Bronchial epithelial cell (primary cell): ENCODE results near the gene CDH2. TPM values are rescaled to one million over a fixed set of nuclear protein-coding genes. Genes with fewer than 3 reads are reported as not detected.
A peak's percentile ranks its signal among the peaks of the same experiment; 100 is the strongest.

Source experiments
- DNase-seq: peaks from one replicate; pipeline ENCODE4 v3.0.0-alpha.2; 2010; ENCODE audit warnings: low read depth
- FAIRE-seq: peaks from 2 replicates; lab custom pipeline; 2011; peaks lifted over from hg19 to GRCh38; lab: Jason Lieb, UNC
- H3K27me3 ChIP-seq: 2 replicates; pipeline ENCODE4 v1.5.1; 2011; ENCODE audit warnings: low read length; ENCODE audit not compliant: control insufficient read depth, insufficient read depth
- H3K36me3 ChIP-seq: 2 replicates; pipeline ENCODE4 v1.5.1; 2011; ENCODE audit warnings: low read length; ENCODE audit not compliant: control insufficient read depth, insufficient read depth
- H3K4me3 ChIP-seq: 2 replicates; pipeline ENCODE4 v1.5.1; 2011; ENCODE audit warnings: mild to moderate bottlenecking, low read depth, low read length, control low read depth
- total RNA-seq: library from RNA; depleted of rRNA; stranded (reverse); fragments of >200 nt; gene quantifications from 2 replicates; pipeline ENCODE4 v1.2.1, GENCODE V29; 2014
- TF ChIP-seq, protein P1 (sequence below): IDR thresholded peaks from 2 replicates; pipeline ENCODE4 v1.5.1; 2011; ENCODE audit warnings: mild to moderate bottlenecking, moderate library complexity, low read length, control low read depth, inconsistent platforms; ENCODE audit not compliant: insufficient read depth, severe bottlenecking

Gene CDH2
- total RNA-seq, 1 donor from 2014 or later, result 0.79 TPM

DNA sequence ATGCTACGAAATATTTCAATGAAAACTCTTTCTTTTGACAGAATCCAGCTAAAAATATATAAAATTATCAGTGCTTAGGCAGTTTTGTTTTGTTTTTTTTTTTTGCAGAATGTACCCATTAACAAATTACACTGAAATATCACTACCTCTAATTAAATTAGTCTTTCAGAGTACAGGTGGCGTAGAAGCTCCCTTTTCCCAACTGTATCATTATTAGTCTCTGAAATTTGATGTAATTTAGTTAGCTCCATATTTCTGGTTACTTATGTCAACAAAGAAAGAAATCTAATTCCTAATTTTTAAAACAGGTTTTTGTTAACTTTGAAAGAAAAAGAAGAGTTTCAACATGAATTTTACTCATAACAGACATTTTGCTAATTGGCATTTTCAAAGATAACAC is 149.2 kb downstream of the CDH2 start:
- Histone ChIP-seq H3K4me3 (no peak overlapping the region), H3K27me3 (no peaks in the 10 kb centered on the region), H3K36me3 (no peaks in the 10 kb centered on the region)
- TF ChIP-seq, protein P1, sequence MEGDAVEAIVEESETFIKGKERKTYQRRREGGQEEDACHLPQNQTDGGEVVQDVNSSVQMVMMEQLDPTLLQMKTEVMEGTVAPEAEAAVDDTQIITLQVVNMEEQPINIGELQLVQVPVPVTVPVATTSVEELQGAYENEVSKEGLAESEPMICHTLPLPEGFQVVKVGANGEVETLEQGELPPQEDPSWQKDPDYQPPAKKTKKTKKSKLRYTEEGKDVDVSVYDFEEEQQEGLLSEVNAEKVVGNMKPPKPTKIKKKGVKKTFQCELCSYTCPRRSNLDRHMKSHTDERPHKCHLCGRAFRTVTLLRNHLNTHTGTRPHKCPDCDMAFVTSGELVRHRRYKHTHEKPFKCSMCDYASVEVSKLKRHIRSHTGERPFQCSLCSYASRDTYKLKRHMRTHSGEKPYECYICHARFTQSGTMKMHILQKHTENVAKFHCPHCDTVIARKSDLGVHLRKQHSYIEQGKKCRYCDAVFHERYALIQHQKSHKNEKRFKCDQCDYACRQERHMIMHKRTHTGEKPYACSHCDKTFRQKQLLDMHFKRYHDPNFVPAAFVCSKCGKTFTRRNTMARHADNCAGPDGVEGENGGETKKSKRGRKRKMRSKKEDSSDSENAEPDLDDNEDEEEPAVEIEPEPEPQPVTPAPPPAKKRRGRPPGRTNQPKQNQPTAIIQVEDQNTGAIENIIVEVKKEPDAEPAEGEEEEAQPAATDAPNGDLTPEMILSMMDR, result no peak
- DNase-seq (no peak), FAIRE-seq (no peak)

DNA sequence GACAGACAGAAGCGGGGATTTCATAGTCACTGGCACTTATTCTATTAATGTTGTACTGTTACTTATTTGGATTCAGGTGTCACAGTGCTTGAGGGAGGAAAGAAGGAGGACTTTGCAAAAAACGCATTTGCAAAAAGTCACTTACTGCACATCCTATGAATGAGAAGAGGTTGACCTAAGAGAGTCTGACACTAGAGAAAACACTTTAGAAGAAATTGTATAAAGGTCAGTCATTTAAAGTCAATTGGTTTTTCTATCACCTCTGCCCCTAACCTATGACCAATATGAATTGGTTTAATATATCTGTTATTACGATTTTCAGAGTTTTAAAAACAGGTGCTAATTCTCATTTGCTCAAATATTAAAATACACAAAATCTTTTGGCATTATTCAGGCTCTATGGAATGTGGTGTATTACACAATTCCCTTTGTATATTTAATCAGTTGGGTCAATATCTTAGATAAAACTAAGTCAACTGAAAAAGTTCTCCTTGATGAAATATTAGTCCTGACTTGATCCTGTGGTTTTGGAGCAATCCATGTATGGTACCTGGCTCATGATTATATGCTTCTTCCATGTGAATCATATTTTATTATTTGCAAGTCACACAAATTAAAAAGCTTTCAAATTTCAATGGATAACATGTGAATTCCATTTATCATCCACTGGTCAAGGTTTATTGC is 157.4 kb downstream of the CDH2 start:
- DNase-seq (peak; percentile 93), FAIRE-seq (no peak)
- H3K4me3 ChIP-seq, result no peak overlapping the region
- H3K27me3 ChIP-seq, result no peaks in the 10 kb centered on the region
- TF ChIP-seq, protein P1, result no peak
- H3K36me3 ChIP-seq, result no peaks in the 10 kb centered on the region

DNA sequence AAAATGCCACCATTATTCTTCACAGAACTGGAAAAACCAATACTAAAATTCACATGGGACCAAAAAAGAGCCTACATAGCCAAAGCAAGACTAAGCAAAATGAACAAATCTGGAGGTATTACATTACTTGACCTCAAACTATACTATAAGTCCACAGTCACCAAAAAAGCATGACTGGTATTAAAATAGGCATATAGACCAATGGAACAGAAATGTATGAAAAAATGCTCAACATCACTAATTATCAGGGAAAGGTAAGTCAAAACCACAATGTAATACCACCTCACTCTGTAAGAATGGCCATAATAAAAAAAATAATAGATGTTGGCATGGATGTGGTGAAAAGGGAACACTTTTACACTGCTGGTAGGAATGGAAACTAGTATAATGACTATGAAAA is 158.6 kb downstream of the CDH2 start:
- FAIRE-seq (no peak), DNase-seq (no peak)

DNA sequence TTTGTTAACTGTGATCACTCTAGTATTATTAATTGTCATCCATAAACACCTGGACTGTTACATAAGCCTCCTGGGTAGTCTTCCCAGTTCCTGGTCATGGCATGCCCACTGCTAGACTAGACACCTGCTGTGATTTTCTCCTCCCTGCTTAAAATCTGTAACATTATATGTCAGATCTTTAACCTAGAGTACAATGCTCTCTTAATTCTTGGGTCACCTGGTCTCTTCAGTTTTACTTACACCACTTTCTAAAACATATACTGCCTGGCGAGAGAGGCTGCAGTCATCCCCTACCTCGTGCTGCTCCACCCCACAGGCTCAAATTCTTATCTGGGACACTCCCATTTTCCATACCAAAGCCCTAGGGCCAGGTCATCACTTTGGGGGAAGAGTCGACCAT is 161.3 kb downstream of the CDH2 start:
- FAIRE-seq, result no peak
- H3K4me3 ChIP-seq, result no peak overlapping the region
- DNase-seq, result no peak
- TF ChIP-seq, protein P1, result no peak
- no peaks in the 10 kb centered on the region for H3K36me3 ChIP-seq
- no peaks in the 10 kb centered on the region for H3K27me3 ChIP-seq

More for the DNA sequence above, 158.6 kb downstream of the CDH2 start:
- Histone ChIP-seq H3K27me3 (no peaks in the 10 kb centered on the region), H3K36me3 (no peaks in the 10 kb centered on the region), H3K4me3 (no peak overlapping the region)
- TF ChIP-seq, protein P1, result no peak

DNA sequence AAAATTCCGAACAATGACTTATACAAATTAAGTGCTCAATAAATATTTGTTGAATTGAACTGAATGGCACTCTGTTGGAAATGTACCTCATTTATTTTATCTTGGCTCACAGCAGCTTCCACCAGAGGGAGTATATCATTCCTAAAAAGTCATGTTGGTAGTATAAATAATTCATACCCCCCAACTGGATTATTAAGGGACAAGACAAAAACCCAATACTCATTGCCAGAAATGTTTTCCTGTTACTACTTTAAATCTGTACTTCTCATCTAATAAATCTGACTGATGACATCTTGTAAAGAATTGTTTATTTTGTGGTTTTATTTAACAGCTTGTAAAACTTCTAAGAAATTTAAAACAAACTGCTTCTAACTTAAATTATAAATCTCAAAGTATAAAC is 163.9 kb downstream of the CDH2 start:
- TF ChIP-seq, protein P1, result peak; percentile 22
- FAIRE-seq (no peak), DNase-seq (peak; percentile 10)
- Histone ChIP-seq H3K4me3 (no peak overlapping the region), H3K36me3 (no peaks in the 10 kb centered on the region), H3K27me3 (no peaks in the 10 kb centered on the region)

DNA sequence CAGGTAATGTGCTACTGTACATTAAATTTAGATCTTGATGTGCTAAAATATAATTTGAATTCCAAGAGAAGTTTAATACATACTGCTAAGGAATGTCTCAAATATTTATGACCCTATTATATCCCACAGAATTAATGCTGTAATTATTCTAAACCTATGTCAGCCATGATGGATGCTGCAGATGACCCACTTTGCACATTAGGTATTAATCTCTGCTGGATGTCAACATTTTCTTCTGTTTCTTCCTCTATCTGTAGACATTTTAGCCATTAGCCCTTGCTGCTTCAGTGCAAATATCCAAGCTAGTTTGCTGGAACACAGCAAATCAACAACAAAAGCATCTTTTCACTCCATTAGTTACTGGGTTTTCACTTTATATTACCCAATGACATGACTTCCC is 164.6 kb downstream of the CDH2 start:
- TF ChIP-seq, protein P1, result no peak

More for the DNA sequence above, 164.6 kb downstream of the CDH2 start:
- H3K27me3 ChIP-seq, result no peaks in the 10 kb centered on the region
- FAIRE-seq, result no peak
- H3K4me3 ChIP-seq, result no peak overlapping the region
- H3K36me3 ChIP-seq, result no peaks in the 10 kb centered on the region
- DNase-seq, result no peak
